NK-92 (cell line): ENCODE data around the gene FHIT.

Source experiments
- DNase-seq: peaks from one replicate; lab custom pipeline; 2025; ENCODE audit not compliant: unreplicated experiment; lab: John Stamatoyannopoulos, UW

FHIT gene

DNA sequence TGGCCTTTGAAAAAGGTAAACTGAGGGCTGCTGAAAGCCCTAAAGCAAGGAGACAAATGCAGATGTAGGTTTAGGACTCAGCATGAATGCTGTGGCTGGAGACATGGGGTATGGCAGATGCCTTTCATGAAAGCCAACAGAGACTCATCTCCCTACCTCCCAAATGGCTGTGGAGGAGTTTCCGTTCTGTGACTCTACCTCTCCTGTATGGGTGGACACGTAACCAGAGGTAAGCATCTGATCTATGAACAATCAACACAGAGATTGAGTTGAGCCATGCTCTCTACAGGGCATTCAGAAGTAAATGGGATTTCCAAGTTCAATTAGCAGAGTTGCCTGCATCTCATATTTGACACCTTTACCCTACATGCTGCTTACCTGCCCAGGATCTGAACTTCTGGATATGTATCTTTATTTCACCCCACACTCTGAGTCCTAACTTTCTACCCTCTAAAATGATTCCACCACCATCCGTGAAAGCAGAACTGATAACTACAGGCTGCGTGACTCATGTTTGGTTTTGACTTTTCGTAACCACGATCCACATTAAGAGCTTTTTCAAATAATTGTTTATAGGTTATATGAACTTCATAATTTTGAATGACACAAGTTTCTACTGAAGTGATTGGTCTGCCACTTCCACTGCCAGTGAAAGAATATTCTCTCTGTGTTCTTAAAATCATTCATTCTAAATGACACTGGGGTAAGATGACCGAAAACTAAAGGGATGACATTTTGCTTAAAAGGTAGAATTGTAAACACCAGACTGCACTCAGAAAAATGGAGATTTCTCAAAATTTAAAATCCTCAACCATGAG is 1058.7 kb downstream of the FHIT start:
- no peak for DNase-seq

GRCh38 chr3:60190073-60190472 is 1061.2 kb downstream of the FHIT start:
- DNase-seq: no peak

DNA sequence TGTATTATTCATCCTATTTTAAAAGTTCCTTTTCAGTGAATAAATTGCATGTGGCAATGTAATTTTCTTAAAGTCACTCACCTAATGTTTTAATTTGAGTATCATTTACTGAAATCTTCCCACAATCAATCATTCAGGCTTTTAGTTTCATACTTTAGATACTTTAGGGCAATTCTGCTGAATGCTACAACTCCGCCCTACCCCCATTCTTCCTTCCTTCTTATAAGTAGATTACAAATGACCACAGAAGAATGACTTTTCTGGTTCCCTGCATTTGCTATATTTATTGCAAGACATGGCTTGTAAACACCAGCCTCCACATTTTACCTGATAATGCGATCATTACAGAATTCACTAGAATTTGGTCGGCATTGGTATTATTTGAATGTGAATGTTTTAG is 1061.9 kb downstream of the FHIT start:
- DNase-seq: no peak

DNA sequence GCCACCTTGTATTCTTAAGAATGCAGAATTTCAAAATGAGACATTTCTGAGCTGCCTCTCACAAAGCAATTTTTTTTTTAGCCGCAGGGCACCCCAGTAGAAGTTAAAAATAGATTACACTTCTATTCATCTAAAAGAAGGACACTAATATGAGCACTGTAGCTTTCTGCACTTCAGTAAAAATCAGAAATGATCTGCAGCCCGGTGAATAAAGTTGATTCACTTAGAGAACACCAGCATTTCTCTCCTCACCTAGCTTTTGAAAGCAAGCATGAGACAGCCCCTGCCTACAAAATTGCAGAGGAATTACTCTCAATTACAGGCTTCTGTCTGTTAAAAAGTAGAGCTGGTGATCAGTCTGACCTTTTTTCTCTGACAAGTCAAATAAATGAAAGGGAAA is 1062.4 kb downstream of the FHIT start:
- no peak for DNase-seq

- no peak for DNase-seq
These were observed 1063.9 kb downstream of the FHIT start for GRCh38 chr3:60187343-60187742.

DNA sequence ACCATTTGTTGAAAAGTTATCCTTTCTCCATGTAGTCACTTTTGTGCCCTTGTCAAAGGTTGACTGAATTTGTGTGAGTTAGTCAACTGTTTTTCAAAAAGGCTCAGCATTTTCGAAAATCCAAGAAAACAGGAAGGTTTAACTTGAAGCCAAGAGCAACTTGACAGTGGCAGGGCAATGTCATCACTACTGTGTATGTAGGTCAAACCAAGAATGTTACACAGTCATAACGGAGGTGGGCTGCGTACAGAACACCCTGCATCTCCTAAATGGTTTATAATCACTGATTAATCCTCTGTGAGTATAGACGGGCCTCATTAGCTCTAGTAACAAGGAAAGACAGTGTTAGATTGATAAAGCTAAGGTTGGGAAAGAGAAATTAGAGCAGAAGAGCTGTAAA is 1064.9 kb downstream of the FHIT start:
- DNase-seq: no peak

DNA sequence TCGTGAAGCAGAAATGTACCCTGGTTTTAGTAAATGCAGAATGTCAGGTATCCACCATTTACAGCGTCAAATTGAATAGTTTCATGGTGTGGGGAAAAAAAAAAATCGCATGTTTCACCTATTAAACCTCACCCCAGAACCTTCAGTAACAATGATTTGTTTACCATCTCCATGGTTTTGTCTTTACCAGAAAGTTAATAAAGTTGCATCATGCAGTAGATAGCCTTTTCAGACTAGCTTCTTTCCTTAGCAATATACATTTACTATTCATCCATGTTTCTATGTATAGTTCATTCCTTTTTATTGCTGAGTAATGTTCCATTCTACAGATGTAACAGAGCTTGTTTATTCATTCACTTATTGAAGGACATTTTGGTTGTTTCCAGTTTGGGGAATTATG is 1066.1 kb downstream of the FHIT start:
- DNase-seq: no peak

GRCh38 chr3:60182697-60183096 is 1068.6 kb downstream of the FHIT start:
- no peak for DNase-seq

- no peak for DNase-seq
These were observed 1072.2 kb downstream of the FHIT start for GRCh38 chr3:60178931-60179653.

DNA sequence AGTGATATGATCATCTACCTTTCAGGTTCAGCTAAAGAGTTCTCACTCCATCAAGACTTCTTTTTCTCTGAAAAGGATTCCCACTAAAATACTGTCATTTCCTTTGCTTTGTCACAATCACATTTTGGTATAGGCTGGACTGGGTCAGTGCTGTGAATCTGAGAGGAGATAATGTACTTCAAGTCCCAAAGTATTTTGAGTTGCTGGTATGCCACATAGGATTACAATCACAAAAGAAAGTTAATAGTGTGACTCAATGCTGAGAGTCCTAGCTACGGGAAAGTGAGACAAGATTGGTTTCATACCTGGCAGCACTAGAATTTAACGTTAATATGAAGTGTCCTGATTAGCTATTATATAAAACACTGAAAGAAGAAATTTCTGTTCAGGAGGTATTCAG is 1073.5 kb downstream of the FHIT start:
- no peak for DNase-seq

DNA sequence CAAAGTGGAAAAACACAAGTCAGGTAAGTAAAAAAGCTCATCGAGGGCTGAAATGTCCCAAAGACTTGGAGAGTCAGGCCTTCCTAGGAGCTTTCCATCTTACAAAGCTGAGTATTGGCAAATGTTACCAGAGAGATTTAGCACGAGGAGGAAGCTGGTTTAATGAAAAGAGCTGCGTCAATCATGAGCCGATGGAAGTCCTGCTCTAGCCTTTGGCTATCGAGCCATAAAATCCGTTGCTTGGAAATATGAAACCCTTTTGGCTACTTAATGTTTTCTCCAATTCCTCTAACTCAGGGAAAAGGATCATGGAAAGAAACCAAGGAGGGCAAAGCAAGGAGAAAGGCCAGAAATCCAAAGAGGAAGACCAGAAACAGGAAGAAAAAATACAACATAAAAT is 1074.6 kb downstream of the FHIT start:
- no peak for DNase-seq

- no peak for DNase-seq
These were observed 1075.6 kb downstream of the FHIT start for GRCh38 chr3:60175680-60176079.

GRCh38 chr3:60169755-60170154 is 1081.5 kb downstream of the FHIT start:
- DNase-seq: no peak

DNA sequence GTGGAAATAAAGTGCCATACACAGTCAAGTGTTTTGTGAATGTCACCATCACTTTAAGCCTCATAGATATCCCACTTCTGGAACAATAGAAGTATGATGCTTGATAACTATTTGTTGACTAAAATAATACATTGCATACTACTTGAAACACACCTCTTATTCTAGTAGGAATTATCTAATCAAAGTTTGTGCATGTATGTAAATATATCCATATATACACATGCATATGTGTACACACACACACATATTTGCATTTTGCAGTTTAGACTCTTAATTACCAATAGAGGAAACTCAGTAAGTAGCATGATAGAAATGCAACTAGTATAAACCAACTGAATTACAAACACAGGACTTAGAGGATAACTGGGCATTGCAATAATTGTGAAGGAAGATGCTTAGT is 1084.1 kb downstream of the FHIT start:
- DNase-seq: no peak

GRCh38 chr3:60160822-60161748 is 1090.2 kb downstream of the FHIT start:
- DNase-seq: no peak

DNA sequence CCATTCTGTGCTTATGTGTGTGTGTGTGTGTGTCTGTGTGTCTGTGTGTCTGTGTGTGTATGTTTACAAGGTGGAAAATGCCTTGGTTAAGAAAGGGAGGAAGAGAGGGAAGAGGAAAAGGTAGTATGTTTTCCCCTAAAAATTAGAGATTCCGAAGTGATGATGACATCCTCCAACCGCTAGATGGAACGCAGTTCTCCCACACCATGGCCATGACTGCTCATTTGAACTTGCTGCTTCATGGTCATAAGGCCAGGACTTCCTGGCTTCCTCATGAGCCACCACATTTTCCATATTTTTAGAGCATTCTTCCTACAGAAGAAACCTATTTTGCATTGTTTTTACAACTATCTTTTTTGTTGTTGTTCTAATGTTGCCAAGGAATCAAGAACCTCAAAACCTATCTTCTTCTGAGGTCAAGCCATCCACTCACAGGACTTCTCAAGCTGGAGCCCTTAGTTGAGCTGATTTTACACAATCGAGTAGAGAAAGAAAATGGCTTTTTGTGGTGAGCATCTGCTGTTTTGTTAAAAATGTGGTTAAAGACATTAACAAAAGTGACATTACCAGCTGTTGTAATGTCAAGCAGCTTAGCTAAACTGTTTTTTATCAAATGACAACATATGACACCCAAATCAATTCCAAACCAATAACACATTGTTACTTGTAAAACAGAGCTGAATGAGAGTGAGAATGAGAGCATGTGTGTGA is 1091.0 kb downstream of the FHIT start:
- no peak for DNase-seq

- no peak for DNase-seq
These were observed 1093.2 kb downstream of the FHIT start for GRCh38 chr3:60158035-60158434.

- DNase-seq: no peak
These were observed 1097.2 kb downstream of the FHIT start for GRCh38 chr3:60154011-60154410.

- no peak for DNase-seq
These were observed 1097.8 kb downstream of the FHIT start for GRCh38 chr3:60153221-60153999.

DNA sequence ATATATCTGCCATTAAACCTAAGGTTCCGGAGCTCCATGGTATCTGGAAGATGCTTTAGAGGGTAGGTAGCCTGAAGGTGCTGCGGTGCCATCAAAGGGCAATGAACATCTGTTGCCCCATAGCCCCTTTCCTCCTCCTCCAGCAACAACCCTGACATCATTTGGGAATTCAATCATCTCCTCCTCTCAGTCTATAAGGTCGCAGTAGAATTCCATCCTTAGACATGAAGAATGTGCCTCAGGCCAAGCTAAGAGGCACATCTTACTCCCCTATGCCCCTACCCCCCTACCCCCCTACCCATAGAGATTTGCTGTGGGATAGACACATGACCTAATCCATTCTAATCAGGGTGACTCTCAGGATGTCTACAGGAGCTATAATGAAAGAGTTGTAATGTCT is 1101.8 kb downstream of the FHIT start:
- DNase-seq: no peak
